ENCODE results near the gene CD101.

CD101 gene

DNA sequence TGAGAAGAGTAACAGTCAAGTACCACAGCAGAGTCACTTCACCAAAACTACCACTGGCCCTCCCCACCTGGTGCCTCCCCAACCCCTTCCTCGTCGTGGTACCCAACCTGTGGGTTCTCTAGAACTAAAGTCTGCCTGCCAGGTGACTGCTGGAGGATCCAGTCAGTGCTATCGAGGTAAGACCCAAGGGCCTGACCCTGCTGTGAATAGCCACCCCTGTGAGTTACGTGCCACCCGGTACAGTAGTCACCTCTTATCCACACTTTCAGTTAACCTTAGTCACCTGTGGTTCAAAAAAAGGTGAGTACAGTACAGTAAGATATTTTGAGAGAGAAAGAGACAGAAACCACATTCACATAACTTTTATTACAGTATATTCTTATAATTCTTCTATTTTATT, 75.1 kb downstream of the CD101 start:
- no peak overlapping the region for H3K27ac ChIP-seq (replicated peaks)
- no peaks in the 10 kb centered on the region for H3K27me3 ChIP-seq (ENCODE audit: insufficient read depth, poor library complexity, severe bottlenecking)
- TF ChIP-seq SPI1 (IDR thresholded peaks at IDR 0.05; ENCODE audit: borderline replicate concordance, low read depth) = no peak
- no peak for TF ChIP-seq POLR2AphosphoS5 (IDR thresholded peaks at IDR 0.05; ENCODE audit: low read depth)
- TF ChIP-seq, protein P1, sequence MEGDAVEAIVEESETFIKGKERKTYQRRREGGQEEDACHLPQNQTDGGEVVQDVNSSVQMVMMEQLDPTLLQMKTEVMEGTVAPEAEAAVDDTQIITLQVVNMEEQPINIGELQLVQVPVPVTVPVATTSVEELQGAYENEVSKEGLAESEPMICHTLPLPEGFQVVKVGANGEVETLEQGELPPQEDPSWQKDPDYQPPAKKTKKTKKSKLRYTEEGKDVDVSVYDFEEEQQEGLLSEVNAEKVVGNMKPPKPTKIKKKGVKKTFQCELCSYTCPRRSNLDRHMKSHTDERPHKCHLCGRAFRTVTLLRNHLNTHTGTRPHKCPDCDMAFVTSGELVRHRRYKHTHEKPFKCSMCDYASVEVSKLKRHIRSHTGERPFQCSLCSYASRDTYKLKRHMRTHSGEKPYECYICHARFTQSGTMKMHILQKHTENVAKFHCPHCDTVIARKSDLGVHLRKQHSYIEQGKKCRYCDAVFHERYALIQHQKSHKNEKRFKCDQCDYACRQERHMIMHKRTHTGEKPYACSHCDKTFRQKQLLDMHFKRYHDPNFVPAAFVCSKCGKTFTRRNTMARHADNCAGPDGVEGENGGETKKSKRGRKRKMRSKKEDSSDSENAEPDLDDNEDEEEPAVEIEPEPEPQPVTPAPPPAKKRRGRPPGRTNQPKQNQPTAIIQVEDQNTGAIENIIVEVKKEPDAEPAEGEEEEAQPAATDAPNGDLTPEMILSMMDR (IDR thresholded peaks at IDR 0.05; ENCODE audit: insufficient read depth, low read length) = no peak
- no peak for TF ChIP-seq GABPA (IDR thresholded peaks at IDR 0.05; ENCODE audit: low read depth)
- TF ChIP-seq, protein P2, sequence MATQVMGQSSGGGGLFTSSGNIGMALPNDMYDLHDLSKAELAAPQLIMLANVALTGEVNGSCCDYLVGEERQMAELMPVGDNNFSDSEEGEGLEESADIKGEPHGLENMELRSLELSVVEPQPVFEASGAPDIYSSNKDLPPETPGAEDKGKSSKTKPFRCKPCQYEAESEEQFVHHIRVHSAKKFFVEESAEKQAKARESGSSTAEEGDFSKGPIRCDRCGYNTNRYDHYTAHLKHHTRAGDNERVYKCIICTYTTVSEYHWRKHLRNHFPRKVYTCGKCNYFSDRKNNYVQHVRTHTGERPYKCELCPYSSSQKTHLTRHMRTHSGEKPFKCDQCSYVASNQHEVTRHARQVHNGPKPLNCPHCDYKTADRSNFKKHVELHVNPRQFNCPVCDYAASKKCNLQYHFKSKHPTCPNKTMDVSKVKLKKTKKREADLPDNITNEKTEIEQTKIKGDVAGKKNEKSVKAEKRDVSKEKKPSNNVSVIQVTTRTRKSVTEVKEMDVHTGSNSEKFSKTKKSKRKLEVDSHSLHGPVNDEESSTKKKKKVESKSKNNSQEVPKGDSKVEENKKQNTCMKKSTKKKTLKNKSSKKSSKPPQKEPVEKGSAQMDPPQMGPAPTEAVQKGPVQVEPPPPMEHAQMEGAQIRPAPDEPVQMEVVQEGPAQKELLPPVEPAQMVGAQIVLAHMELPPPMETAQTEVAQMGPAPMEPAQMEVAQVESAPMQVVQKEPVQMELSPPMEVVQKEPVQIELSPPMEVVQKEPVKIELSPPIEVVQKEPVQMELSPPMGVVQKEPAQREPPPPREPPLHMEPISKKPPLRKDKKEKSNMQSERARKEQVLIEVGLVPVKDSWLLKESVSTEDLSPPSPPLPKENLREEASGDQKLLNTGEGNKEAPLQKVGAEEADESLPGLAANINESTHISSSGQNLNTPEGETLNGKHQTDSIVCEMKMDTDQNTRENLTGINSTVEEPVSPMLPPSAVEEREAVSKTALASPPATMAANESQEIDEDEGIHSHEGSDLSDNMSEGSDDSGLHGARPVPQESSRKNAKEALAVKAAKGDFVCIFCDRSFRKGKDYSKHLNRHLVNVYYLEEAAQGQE (IDR thresholded peaks at IDR 0.05; ENCODE audit: insufficient replicate concordance, low read depth) = no peak
- no peak overlapping the region for H3K4me3 ChIP-seq (replicated peaks; ENCODE audit: insufficient read depth, low read length)
- no peak for DNase-seq (ENCODE audit: low read depth in 1 of 2, low spot score in 1 of 2)

DNA sequence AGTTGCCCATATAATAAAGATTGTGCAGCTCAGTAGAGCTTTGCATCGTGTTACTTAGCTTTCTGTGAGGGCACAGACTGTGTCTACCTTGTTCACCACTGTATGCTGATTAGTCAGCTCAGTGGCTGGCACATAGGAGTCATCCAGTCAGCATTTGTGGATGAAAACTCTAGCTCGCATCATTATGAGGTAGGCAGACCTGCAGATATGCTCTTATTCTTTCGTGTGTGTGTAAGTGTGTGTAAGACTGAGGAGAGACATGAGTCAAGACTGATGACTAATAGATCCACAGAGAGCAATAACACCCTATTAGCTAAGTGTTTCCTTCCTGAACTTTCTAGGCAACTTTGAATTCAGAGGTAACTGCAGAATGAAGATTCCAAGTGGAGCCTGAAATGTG, 75.7 kb downstream of the CD101 start:
- no peak overlapping the region for H3K4me3 ChIP-seq (replicated peaks; ENCODE audit: insufficient read depth, low read length)
- no peak for TF ChIP-seq GABPA (IDR thresholded peaks at IDR 0.05; ENCODE audit: low read depth)
- TF ChIP-seq POLR2AphosphoS5 (IDR thresholded peaks at IDR 0.05; ENCODE audit: low read depth) = no peak
- H3K27ac ChIP-seq (replicated peaks) = no peak overlapping the region
- DNase-seq (ENCODE audit: low read depth in 1 of 2, low spot score in 1 of 2) = no peak
- H3K27me3 ChIP-seq (ENCODE audit: insufficient read depth, poor library complexity, severe bottlenecking) = no peaks in the 10 kb centered on the region

DNA sequence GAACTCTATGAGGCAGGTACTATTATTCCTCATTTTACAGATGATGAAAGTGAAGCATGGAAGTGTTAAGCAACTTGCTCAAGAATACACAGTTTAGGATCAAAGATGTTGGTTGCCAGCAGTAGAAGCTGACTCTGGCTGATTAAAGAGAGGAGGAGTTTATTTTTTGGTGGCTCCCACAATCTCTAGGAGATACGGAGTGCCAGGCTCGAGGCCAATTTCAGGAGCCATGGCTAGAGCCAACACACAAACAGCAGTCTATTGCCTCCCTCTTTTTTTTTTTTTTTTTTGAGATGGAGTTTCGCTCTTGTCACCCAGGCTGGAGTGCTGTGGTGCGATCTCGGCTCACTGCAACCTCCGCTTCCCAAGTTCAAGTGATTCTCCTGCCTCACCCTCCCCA, 78.2 kb downstream of the CD101 start:
- Histone ChIP-seq H3K4me3 (replicated peaks; ENCODE audit: insufficient read depth, low read length) (no peak overlapping the region), H3K27me3 (ENCODE audit: insufficient read depth, poor library complexity, severe bottlenecking) (no peaks in the 10 kb centered on the region), H3K27ac (replicated peaks) (no peak overlapping the region)
- TF ChIP-seq POLR2AphosphoS5 (IDR thresholded peaks at IDR 0.05; ENCODE audit: low read depth) (no peak), SPI1 (IDR thresholded peaks at IDR 0.05; ENCODE audit: borderline replicate concordance, low read depth) (no peak), GABPA (IDR thresholded peaks at IDR 0.05; ENCODE audit: low read depth) (no peak)
- TF ChIP-seq, protein P1 (IDR thresholded peaks at IDR 0.05; ENCODE audit: insufficient read depth, low read length) = no peak
- TF ChIP-seq, protein P2 (IDR thresholded peaks at IDR 0.05; ENCODE audit: insufficient replicate concordance, low read depth) = no peak
- DNase-seq (ENCODE audit: low read depth in 1 of 2, low spot score in 1 of 2) = no peak

DNA sequence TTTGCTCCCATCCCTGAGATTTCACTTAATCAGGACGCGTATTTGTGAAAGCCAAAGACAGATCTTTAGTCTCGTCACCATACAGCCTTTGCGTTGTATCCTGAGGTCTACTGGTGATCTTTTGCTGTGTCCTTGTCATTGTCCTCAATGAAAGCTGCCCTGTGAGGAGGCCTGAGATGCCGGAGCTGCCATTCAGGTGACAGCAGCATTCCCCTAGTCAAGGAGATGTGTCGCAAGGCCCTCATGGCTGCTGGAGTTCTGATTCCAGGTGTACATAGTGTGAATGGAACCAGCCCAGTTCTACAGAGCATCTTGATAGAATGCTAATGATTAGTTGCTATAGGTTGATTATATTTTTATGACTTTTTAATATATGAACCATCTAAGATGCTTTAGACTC, 82.7 kb downstream of the CD101 start:
- no peak overlapping the region for H3K27ac ChIP-seq (replicated peaks)
- no peak for DNase-seq (ENCODE audit: low read depth in 1 of 2, low spot score in 1 of 2)
- no peaks in the 10 kb centered on the region for H3K27me3 ChIP-seq (ENCODE audit: insufficient read depth, poor library complexity, severe bottlenecking)
- TF ChIP-seq SPI1 (IDR thresholded peaks at IDR 0.05; ENCODE audit: borderline replicate concordance, low read depth) (no peak), GABPA (IDR thresholded peaks at IDR 0.05; ENCODE audit: low read depth) (no peak), POLR2AphosphoS5 (IDR thresholded peaks at IDR 0.05; ENCODE audit: low read depth) (no peak)
- TF ChIP-seq, protein P1 (IDR thresholded peaks at IDR 0.05; ENCODE audit: insufficient read depth, low read length) = no peak
- TF ChIP-seq, protein P2 (IDR thresholded peaks at IDR 0.05; ENCODE audit: insufficient replicate concordance, low read depth) = no peak
- no peak overlapping the region for H3K4me3 ChIP-seq (replicated peaks; ENCODE audit: insufficient read depth, low read length)
